Measurements from ENCODE around the gene RASL10B.

Gene RASL10B

GRCh38 chr17:35778641-35779196 is 47.3 kb downstream of the RASL10B start:
- Mint-ChIP-seq H3K9me3 (no peaks in the 10 kb centered on the region), H3K4me1 (peaks cover 23% of the 10 kb centered on the region), H3K36me3 (ENCODE audit: low read depth) (no peaks in the 10 kb centered on the region), H3K4me3 (no peak overlapping the region), H3K27ac (no peak overlapping the region), H3K27me3 (ENCODE audit: low read depth) (peaks cover 23% of the 10 kb centered on the region)
- TF ChIP-seq, protein P1, sequence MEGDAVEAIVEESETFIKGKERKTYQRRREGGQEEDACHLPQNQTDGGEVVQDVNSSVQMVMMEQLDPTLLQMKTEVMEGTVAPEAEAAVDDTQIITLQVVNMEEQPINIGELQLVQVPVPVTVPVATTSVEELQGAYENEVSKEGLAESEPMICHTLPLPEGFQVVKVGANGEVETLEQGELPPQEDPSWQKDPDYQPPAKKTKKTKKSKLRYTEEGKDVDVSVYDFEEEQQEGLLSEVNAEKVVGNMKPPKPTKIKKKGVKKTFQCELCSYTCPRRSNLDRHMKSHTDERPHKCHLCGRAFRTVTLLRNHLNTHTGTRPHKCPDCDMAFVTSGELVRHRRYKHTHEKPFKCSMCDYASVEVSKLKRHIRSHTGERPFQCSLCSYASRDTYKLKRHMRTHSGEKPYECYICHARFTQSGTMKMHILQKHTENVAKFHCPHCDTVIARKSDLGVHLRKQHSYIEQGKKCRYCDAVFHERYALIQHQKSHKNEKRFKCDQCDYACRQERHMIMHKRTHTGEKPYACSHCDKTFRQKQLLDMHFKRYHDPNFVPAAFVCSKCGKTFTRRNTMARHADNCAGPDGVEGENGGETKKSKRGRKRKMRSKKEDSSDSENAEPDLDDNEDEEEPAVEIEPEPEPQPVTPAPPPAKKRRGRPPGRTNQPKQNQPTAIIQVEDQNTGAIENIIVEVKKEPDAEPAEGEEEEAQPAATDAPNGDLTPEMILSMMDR (IDR thresholded peaks at IDR 0.05; ENCODE audit: unreplicated experiment in 3 of 3), result no peak

GRCh38 chr17:35780950-35781349 is 49.5 kb downstream of the RASL10B start:
- no peaks in the 10 kb centered on the region for H3K36me3 Mint-ChIP-seq (ENCODE audit: low read depth)
- H3K4me1 Mint-ChIP-seq, result peaks cover 9% of the 10 kb centered on the region
- TF ChIP-seq, protein P1 (IDR thresholded peaks at IDR 0.05; ENCODE audit: unreplicated experiment in 3 of 3), result no peak
- no peaks in the 10 kb centered on the region for H3K9me3 Mint-ChIP-seq
- no peak overlapping the region for H3K4me3 Mint-ChIP-seq
- peaks cover 28% of the 10 kb centered on the region for H3K27me3 Mint-ChIP-seq (ENCODE audit: low read depth)
- H3K27ac Mint-ChIP-seq, result no peak overlapping the region

DNA sequence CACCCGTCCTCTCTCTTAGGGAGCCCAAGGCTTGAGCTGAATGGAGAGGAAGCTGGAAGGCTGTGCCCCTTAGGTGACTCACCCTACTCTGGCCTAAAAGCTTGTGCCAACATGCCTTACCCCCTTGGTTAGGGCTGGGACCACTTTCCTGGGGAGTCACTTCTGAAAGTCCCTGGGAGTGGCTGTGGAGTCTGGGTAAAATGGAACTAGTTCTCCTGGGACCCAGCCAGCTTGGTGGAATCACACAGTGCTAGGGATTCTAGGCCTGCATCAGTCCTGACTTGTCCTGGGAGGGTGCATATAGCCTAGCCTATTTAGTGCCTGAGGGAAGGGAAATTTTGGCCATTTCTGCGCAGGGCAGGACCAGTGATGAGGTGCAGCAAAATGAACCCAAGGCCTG is 53.5 kb downstream of the RASL10B start:
- no peak overlapping the region for H3K4me3 Mint-ChIP-seq
- H3K9me3 Mint-ChIP-seq, result no peaks in the 10 kb centered on the region
- TF ChIP-seq, protein P1 (IDR thresholded peaks at IDR 0.05; ENCODE audit: unreplicated experiment in 3 of 3), result no peak
- no peaks in the 10 kb centered on the region for H3K36me3 Mint-ChIP-seq (ENCODE audit: low read depth)
- H3K27ac Mint-ChIP-seq, result no peak overlapping the region
- peaks cover 15% of the 10 kb centered on the region for H3K4me1 Mint-ChIP-seq
- H3K27me3 Mint-ChIP-seq (ENCODE audit: low read depth), result peaks cover 35% of the 10 kb centered on the region

GRCh38 chr17:35786941-35787432 is 55.5 kb downstream of the RASL10B start:
- H3K27me3 Mint-ChIP-seq (ENCODE audit: low read depth), result peaks cover 45% of the 10 kb centered on the region
- no peaks in the 10 kb centered on the region for H3K36me3 Mint-ChIP-seq (ENCODE audit: low read depth)
- peak overlapping the region in 1 of 3 experiments; percentile 9 for H3K27ac Mint-ChIP-seq
- TF ChIP-seq, protein P1 (IDR thresholded peaks at IDR 0.05; ENCODE audit: unreplicated experiment in 3 of 3), result no peak
- no peak overlapping the region for H3K4me3 Mint-ChIP-seq
- peaks cover 10% of the 10 kb centered on the region for H3K4me1 Mint-ChIP-seq
- no peaks in the 10 kb centered on the region for H3K9me3 Mint-ChIP-seq

DNA sequence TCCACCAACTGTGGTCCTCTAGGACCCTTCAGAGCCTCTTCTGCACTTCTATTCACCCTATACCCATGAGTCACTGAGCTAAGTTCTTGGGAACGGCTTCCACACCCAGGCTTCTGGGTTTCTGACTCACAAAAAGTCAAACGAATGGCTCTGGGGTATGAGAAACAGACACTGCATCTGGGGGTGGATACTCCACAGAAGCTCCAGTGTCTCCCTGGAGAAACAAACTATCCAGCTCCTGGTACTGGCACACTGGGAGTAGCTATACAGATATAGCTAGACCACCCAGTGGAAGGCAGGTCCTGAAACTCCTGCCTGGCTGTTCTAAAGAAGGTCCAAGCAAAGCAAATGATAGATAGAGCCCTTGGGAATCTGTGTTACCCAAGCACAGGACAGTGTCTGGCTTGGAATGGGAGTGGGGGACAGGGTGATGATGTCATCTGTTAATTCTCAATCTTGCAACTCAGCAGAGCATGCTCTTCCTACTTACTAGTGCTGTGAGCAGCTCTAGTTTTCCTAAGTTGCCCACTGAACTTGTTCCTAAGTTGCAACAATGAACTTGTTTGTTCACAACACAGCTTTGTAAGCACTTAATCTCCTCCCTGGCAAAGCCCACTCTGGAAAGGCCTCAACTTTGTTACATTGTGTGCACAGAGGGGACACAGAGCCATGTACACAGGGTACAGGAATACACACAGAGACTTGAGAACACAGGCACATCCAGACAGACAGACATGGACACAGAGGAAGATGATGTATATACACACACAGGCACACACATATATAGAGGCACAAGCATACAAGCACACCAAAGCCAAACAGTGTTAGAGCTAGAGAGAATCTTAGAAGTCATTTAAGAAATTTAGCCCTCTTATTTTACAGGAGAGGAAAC is 57.3 kb downstream of the RASL10B start:
- Mint-ChIP-seq H3K36me3 (ENCODE audit: low read depth) (no peaks in the 10 kb centered on the region), H3K4me1 (peaks cover 12% of the 10 kb centered on the region), H3K27ac (peak overlapping the region; percentile 51 to 85 (median 80)), H3K4me3 (no peak overlapping the region), H3K9me3 (no peaks in the 10 kb centered on the region), H3K27me3 (ENCODE audit: low read depth) (peaks cover 52% of the 10 kb centered on the region)
- TF ChIP-seq, protein P1 (IDR thresholded peaks at IDR 0.05; ENCODE audit: unreplicated experiment in 3 of 3), result no peak
